H1 (cell line): ENCODE data around the gene KRT10.

Experiments used
- ATF2 ChIP-seq: IDR thresholded peaks from 2 replicates; pipeline ENCODE4 v1.6.1; 2012; ENCODE audit warnings: low read length, inconsistent platforms
- CTCF ChIP-seq, 3 experiments: IDR thresholded peaks; 1 replicate in 2 of 3; 2 replicates in 1 of 3; pipeline versions ENCODE4 v1.5.1 to v1.6.1; 2011; ENCODE audit warnings: low read length in 3 of 3, mild to moderate bottlenecking in 3 of 3, inconsistent platforms in 2 of 3, low read depth in 1 of 3, moderate library complexity in 1 of 3; ENCODE audit not compliant: insufficient read depth in 1 of 3; ENCODE audit errors: control extremely low read depth in 1 of 3
- KDM1A ChIP-seq: fragments of 200-600, 300-600 bp; sonication (generic); IDR thresholded peaks from 2 replicates; pipeline ENCODE4 v1.7.1; 2016; ENCODE audit warnings: mild to moderate bottlenecking, low read length, borderline replicate concordance
- POLR2AphosphoS5 ChIP-seq: IDR thresholded peaks from 2 replicates; pipeline ENCODE4 v1.6.1; 2011; ENCODE audit warnings: low read depth, low read length
- SP1 ChIP-seq: IDR thresholded peaks from 2 replicates; pipeline ENCODE4 v1.6.1; 2011; ENCODE audit warnings: low read depth, low read length
- TAF1 ChIP-seq: IDR thresholded peaks from 2 replicates; pipeline ENCODE4 v1.6.1; 2011; ENCODE audit warnings: mild to moderate bottlenecking, low read depth, low read length

GRCh38 chr17:40854175-40854814 lies 31.9 kb upstream of the KRT10 start:
- TF ChIP-seq KDM1A (no peak), ATF2 (no peak), CTCF (IDR thresholded peaks at IDR 0.05; ENCODE audit: control extremely low read depth in 1 of 3, insufficient read depth in 1 of 3, low read depth in 1 of 3, low read length in 3 of 3) (no peak), POLR2AphosphoS5 (no peak), TAF1 (no peak), SP1 (no peak)
